Endothelial cell of umbilical vein (primary cell): Measurements from ENCODE around the gene PLCG2. TPM values are rescaled to one million over a fixed set of nuclear protein-coding genes. Genes with fewer than 3 reads are reported as not detected.

Experiments
- BruUV-seq: library from RNA; stranded (reverse); fragments of 400-500 nt; replicated peaks from 2 replicates; lab custom pipeline; 2021; lab: Mats Ljungman, UMichigan
- CTCF ChIA-PET: fragments of 300-600, 350-600 bp; sonication (Branson Sonifier 250); formaldehyde crosslinking; loops from one replicate; lab custom pipeline; 2021; ENCODE audit warnings: antibody characterized with exemption, inconsistent platforms; lab: Charles Lee
- POLR2A ChIA-PET: fragments of 300-600, 350-600 bp; sonication (Branson Sonifier 250); formaldehyde crosslinking; loops from one replicate; lab custom pipeline; 2021; ENCODE audit warnings: antibody characterized with exemption, inconsistent platforms; lab: Charles Lee
- DNase-seq: peaks from one replicate; pipeline ENCODE4 v3.0.0-alpha.2; 2011; ENCODE audit warnings: low read depth, low spot score
- FAIRE-seq: peaks from 2 replicates; lab custom pipeline; 2011; peaks lifted over from hg19 to GRCh38; lab: Jason Lieb, UNC
- H2AFZ ChIP-seq: 2 replicates; pipeline ENCODE4 v1.6.0; 2012; ENCODE audit warnings: low read depth, low read length, control low read depth, inconsistent platforms
- H3K27ac ChIP-seq: 2 replicates; pipeline ENCODE4 v1.5.1; 2011; ENCODE audit warnings: low read depth, mild to moderate bottlenecking, control low read depth, low read length, moderate library complexity; ENCODE audit not compliant: insufficient read depth
- H3K27me3 ChIP-seq, 2 experiments: 2 replicates each; pipeline versions ENCODE4 v1.6.0 to v1.6.1; 2011; ENCODE audit warnings: low read length in 2 of 2, mixed read lengths in 1 of 2; ENCODE audit not compliant: control insufficient read depth in 2 of 2, insufficient read depth in 2 of 2
- H3K36me3 ChIP-seq, 2 experiments: 2 replicates in 1 of 2; 3 replicates in 1 of 2; pipeline ENCODE4 v1.5.1; 2011; ENCODE audit warnings: low read length in 2 of 2, mild to moderate bottlenecking in 1 of 2, moderate library complexity in 1 of 2; ENCODE audit not compliant: control insufficient read depth in 2 of 2, insufficient read depth in 2 of 2; ENCODE audit errors: extremely low read depth in 1 of 2
- H3K4me1 ChIP-seq: 3 replicates; pipeline ENCODE4 v1.5.1; 2011; ENCODE audit warnings: mild to moderate bottlenecking, low read length; ENCODE audit not compliant: control insufficient read depth, insufficient read depth; ENCODE audit errors: extremely low read depth
- H3K4me2 ChIP-seq: 2 replicates; pipeline ENCODE4 v1.6.1; 2011; ENCODE audit warnings: low read length, control low read depth, mixed read lengths; ENCODE audit not compliant: insufficient read depth
- H3K4me3 ChIP-seq, 3 experiments: fragments of 200-600 bp in 1 of 3; sonication (generic), shearing (Covaris generic) in 1 of 3; replicated peaks in 1 of 3; 2 replicates each; pipeline ENCODE4 v1.5.1; 2011 to 2016; ENCODE audit warnings: control low read depth in 3 of 3, low read length in 3 of 3, mild to moderate bottlenecking in 2 of 3, inconsistent platforms in 1 of 3, low read depth in 1 of 3, moderate library complexity in 1 of 3; ENCODE audit not compliant: insufficient read depth in 1 of 3
- H3K79me2 ChIP-seq: 2 replicates; pipeline ENCODE4 v1.6.0; 2012; ENCODE audit warnings: low read length, inconsistent platforms; ENCODE audit not compliant: control insufficient read depth, insufficient read depth
- H3K9ac ChIP-seq: replicated peaks from 2 replicates; pipeline ENCODE3; 2011; ENCODE audit warnings: low read length, control low read depth; ENCODE audit not compliant: insufficient read depth; ENCODE audit errors: extremely low read depth
- H3K9me1 ChIP-seq: replicated peaks from 3 replicates; pipeline ENCODE4 v1.6.0; 2011; ENCODE audit warnings: mild to moderate bottlenecking, low read length; ENCODE audit not compliant: control insufficient read depth, insufficient read depth; ENCODE audit errors: extremely low read depth
- H3K9me3 ChIP-seq: replicated peaks from 2 replicates; pipeline ENCODE4 v1.5.1; 2012; ENCODE audit warnings: low read length, inconsistent platforms; ENCODE audit not compliant: control insufficient read depth, insufficient read depth
- H4K20me1 ChIP-seq: replicated peaks from 2 replicates; pipeline ENCODE3; 2011; ENCODE audit warnings: mild to moderate bottlenecking, low read length; ENCODE audit not compliant: control insufficient read depth, insufficient read depth; ENCODE audit errors: extremely low read depth
- CTCF ChIP-seq, 2 donors: IDR thresholded peaks; 1 replicate in 1 of 2; 2 replicates in 1 of 2; pipeline ENCODE4 v1.5.1; 2011; ENCODE audit warnings: low read length in 2 of 2, mild to moderate bottlenecking in 2 of 2, moderate library complexity in 2 of 2, control low read depth in 1 of 2, inconsistent platforms in 1 of 2, low read depth in 1 of 2; ENCODE audit not compliant: insufficient read depth in 1 of 2; ENCODE audit errors: extremely low read depth in 1 of 2
- EZH2 ChIP-seq: IDR thresholded peaks from 2 replicates; pipeline ENCODE4 v1.6.1; 2012; ENCODE audit warnings: borderline replicate concordance, low read depth, mild to moderate bottlenecking, moderate library complexity, low read length, inconsistent platforms; ENCODE audit not compliant: severe bottlenecking
- FOS ChIP-seq: IDR thresholded peaks from 2 replicates; pipeline ENCODE4 v1.6.1; 2011; ENCODE audit warnings: mild to moderate bottlenecking, low read length, moderate library complexity, borderline replicate concordance; ENCODE audit not compliant: insufficient read depth
- GATA2 ChIP-seq: IDR thresholded peaks from 2 replicates; pipeline ENCODE4 v1.7.0; 2011; ENCODE audit warnings: low read depth, mild to moderate bottlenecking, moderate library complexity, mixed read lengths, low read length; ENCODE audit not compliant: insufficient read length, insufficient read depth
- JUN ChIP-seq: IDR thresholded peaks from 2 replicates; pipeline ENCODE4 v1.6.1; 2011; ENCODE audit warnings: borderline replicate concordance, low read depth; ENCODE audit not compliant: insufficient read length, insufficient read depth
- MYC ChIP-seq: IDR thresholded peaks from one replicate; pipeline ENCODE4 v1.6.1; 2011; ENCODE audit warnings: mild to moderate bottlenecking, low read depth, low read length
- POLR2A ChIP-seq: IDR thresholded peaks from 2 replicates; pipeline ENCODE4 v1.6.1; 2012; ENCODE audit warnings: low read depth, mild to moderate bottlenecking, control low read depth, low read length
- POLR2AphosphoS5 ChIP-seq: IDR thresholded peaks from 2 replicates; pipeline ENCODE4 v1.6.1; 2012; ENCODE audit warnings: low read depth, mild to moderate bottlenecking, control low read depth, low read length, moderate library complexity; ENCODE audit not compliant: insufficient read depth
- dilution Hi-C: fragments of 300-500 bp; cut with MboI; formaldehyde crosslinking; loops from one replicate; pipeline ENCODE4 v1.15.0; 2019; ENCODE audit warnings: low sequenced_read_pairs; ENCODE audit not compliant: extremely low pct_ligation_motif_present
- intact Hi-C: fragments of 100-400 bp; cut with micrococcal nuclease; formaldehyde crosslinking; loops from one replicate; pipeline ENCODE4 v1.10.0; 2022
- polyA plus RNA-seq, 4 experiments: library from polyadenylated mRNA; depleted of rRNA in 3 of 4; stranded (reverse) in 3 of 4; unstranded in 1 of 4; fragments of >200 nt; gene quantifications; 2 replicates each; pipeline versions ENCODE4 v1.2.1 to v1.2.3, GENCODE V29; 2011 to 2012; ENCODE audit warnings: missing spikeins in 1 of 4
- total RNA-seq: library from RNA; stranded (reverse); gene quantifications from 2 replicates; pipeline ENCODE4 v1.2.3, GENCODE V29; 2021
- TF ChIP-seq, protein P1 (sequence below): IDR thresholded peaks from 2 replicates; pipeline ENCODE4 v1.6.1; 2011; ENCODE audit not compliant: insufficient read depth, insufficient read length

PLCG2 gene
- total and polyA plus RNA-seq, 2 donors (not counting 3 experiments of a cell fraction or from before 2014, with no cell fraction given), result 10.8 to 13.6 TPM

DNA sequence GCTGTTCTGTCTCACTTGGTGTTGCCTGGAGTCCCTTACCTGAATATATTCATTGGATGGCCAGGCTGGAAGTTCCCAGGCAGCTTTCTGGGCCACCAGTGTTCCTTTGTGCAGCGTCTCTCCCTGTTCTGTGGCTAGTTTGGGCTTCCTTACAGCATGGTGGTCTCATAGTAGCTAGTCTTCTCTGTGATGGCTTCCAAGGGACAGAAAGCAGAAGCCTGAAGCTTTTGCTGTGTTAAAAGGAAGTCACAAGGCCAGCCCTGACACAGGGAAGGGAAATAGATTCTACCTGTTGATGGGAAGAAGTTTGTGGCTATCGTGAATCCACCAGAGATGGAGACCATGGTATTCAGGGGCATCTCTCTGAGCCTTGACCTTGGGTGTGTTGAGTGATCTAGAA, 34.6 kb downstream of the PLCG2 start:
- no TSS peak for BruUV-seq
- POLR2A ChIA-PET, result no interaction called here
- DNase-seq, result no peak

More for the DNA sequence above, 34.6 kb downstream of the PLCG2 start:
- Histone ChIP-seq H2AFZ (no peak overlapping the region), H3K27me3 (no peaks in the 10 kb centered on the region), H3K4me1 (no peaks in the 10 kb centered on the region), H3K9me1 (no peaks in the 10 kb centered on the region), H3K27ac (no peak overlapping the region), H3K9me3 (no peaks in the 10 kb centered on the region), H3K4me2 (no peak overlapping the region), H3K9ac (no peak overlapping the region), H3K4me3 (no peak overlapping the region), H3K36me3 (no peaks in the 10 kb centered on the region), H3K79me2 (no peaks in the 10 kb centered on the region), H4K20me1 (no peaks in the 10 kb centered on the region)
- dilution Hi-C loops, result no loop called here
- TF ChIP-seq EZH2 (no peak), CTCF (IDR thresholded peaks at IDR 0.05; ENCODE audit: extremely low read depth in 1 of 2, insufficient read depth in 1 of 2, low read depth in 1 of 2, low read length in 2 of 2) (no peak), JUN (no peak), FOS (no peak), POLR2AphosphoS5 (no peak), POLR2A (no peak), GATA2 (no peak), MYC (no peak)
- TF ChIP-seq, protein P1, sequence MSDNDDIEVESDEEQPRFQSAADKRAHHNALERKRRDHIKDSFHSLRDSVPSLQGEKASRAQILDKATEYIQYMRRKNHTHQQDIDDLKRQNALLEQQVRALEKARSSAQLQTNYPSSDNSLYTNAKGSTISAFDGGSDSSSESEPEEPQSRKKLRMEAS, result no peak
- intact Hi-C loops, result no loop called here
- CTCF ChIA-PET, result no interaction called here
- FAIRE-seq, result no peak
